Right lobe of liver (tissue), 6 donors: Measurements from ENCODE around the gene PPRC1. TPM values are rescaled to one million over a fixed set of nuclear protein-coding genes. Genes with fewer than 3 reads are reported as not detected.
"Not testable (repeated sequence)": the region's sequence is repeated elsewhere in the genome, so short reads cannot be mapped to it uniquely, and the experiment has no call there.

ENCODE experiments used
- ATAC-seq, 4 donors: fragments of 200-7000 bp; cut with Tn5 transposase; one replicate each; pipeline ENCODE4 v1.9.1; 2020; ENCODE audit warnings: mild to moderate bottlenecking in 4 of 4, moderate library complexity in 4 of 4
- DNase-seq, 3 donors: peaks; one replicate each; pipeline ENCODE4 v3.0.0-alpha.2; 2020
- H3K27ac ChIP-seq, 3 donors: fragments of 200-600 bp; one replicate each; pipeline ENCODE4 v1.8.0; 2022
- H3K27me3 ChIP-seq, 2 donors: fragments of 200-600 bp; one replicate each; pipeline ENCODE4 v1.8.0; 2022
- H3K36me3 ChIP-seq, 4 donors: fragments of 200-600 bp; sonication (generic) in 1 of 4; one replicate each; pipeline versions ENCODE4 v1.5.1 to v1.8.0; 2017 to 2022; ENCODE audit warnings: control low read depth in 1 of 4
- H3K4me1 ChIP-seq, 4 donors: fragments of 200-600 bp; sonication (generic) in 1 of 4; one replicate each; pipeline versions ENCODE4 v1.5.1 to v1.8.0; 2017 to 2022; ENCODE audit warnings: control low read depth in 1 of 4
- H3K4me3 ChIP-seq, 3 donors: fragments of 200-600 bp; one replicate each; pipeline ENCODE4 v1.8.0; 2022
- H3K9me3 ChIP-seq, 4 donors: fragments of 200-600 bp; sonication (generic) in 1 of 4; one replicate each; pipeline versions ENCODE4 v1.5.1 to v1.8.0; 2017 to 2022; ENCODE audit warnings: control low read depth in 1 of 4
- POLR2A ChIP-seq: fragments of 450-650 bp; IDR thresholded peaks from one replicate; pipeline ENCODE4 v1.6.1; 2017; ENCODE audit warnings: antibody characterized with exemption, mild to moderate bottlenecking
- WGBS: methylation state at CpG from one replicate; pipeline ENCODE4 v1.1.6; 2018; ENCODE audit warnings: low coverage, low lambda C conversion rate; ENCODE audit not compliant: insufficient coverage; ENCODE audit errors: missing lambda C conversion rate; 5-methylcytosine and 5-hydroxymethylcytosine counted together
- intact Hi-C, 2 donors: fragments of 100-400 bp; cut with DNase I; formaldehyde crosslinking; loops; one replicate each; pipeline versions ENCODE4 v1.11.2 to v1.14.1; 2022
- total RNA-seq, 6 experiments: library from RNA; depleted of rRNA in 2 of 6; stranded (reverse); fragments of >200 nt in 2 of 6; fragmentation: NEBNext Ultra II Directional in 3 of 6; extraction: Animal tissue kit (Norgen Biotek cat#: 25700) in 3 of 6; gene quantifications; one replicate each; pipeline versions ENCODE4 v1.1.0 to v1.2.4, GENCODE V29; 2016 to 2023
- TF ChIP-seq, protein P1 (sequence below), 4 donors: fragments of 200-600 bp in 3 of 4; fragments of 450-650 bp in 1 of 4; IDR thresholded peaks; one replicate each; pipeline versions ENCODE4 v1.5.1 to v1.8.0; 2016 to 2022; ENCODE audit warnings: antibody characterized with exemption in 4 of 4, mild to moderate bottlenecking in 2 of 4
- donor health status: DM: no; HTN: yes; CAD: no.
- donor health status: DM: no; HTN: no; CAD: no.
- donor health status: DM: no; HTN: no; CAD: no.
- donor health status: DM: no; HTN: yes; CAD: no.
- donor health status: DM: no; HTN: yes; CAD: no.

PPRC1 gene
- total RNA-seq, 6 experiments from 2014 or later: 7.9 to 18.2 (median 10.3) TPM

DNA sequence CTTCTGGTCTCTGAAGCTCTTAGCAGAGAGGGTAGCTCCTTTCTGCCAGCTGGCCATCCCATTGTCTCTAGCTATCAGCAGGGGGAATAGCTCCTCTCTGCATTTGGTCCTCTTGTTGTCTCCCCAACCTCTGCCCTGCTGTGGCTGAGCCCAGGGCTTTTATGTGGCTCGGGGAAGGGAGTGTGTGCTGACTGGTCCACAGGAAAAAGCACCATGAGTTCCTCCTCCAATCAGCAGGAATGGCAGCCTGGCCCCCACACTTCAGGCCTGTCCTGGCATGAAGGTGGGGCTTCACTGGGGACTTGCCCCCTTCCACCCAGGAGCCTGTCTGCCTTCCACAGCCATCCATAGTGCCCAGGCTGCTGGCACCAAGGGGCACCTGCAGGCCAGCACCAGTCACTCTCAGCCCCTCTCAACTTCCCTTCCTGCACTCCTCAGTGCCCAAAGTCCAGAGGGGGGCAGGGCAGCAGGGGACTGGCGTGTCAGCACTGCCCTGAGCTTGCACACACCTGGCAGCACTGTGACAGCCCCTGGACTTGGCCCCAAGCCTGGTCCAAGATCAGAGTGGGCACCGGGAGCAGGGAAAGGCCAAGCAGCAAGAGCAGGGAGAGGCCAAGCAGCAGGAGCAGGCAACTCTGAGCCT, 55.6 kb downstream of the PPRC1 start:
- no peak overlapping the region for H3K27ac ChIP-seq
- H3K4me3 ChIP-seq: no peak overlapping the region
- 32% methylated on average over 2 of the region's 3 CpGs for WGBS
- H3K4me1 ChIP-seq: no peaks in the 10 kb centered on the region
- H3K9me3 ChIP-seq: no peaks in the 10 kb centered on the region
- intact Hi-C loops: no loop called here
- H3K27me3 ChIP-seq: no peaks in the 10 kb centered on the region
- no peaks in the 10 kb centered on the region for H3K36me3 ChIP-seq
- no peak for DNase-seq
- TF ChIP-seq, protein P1, sequence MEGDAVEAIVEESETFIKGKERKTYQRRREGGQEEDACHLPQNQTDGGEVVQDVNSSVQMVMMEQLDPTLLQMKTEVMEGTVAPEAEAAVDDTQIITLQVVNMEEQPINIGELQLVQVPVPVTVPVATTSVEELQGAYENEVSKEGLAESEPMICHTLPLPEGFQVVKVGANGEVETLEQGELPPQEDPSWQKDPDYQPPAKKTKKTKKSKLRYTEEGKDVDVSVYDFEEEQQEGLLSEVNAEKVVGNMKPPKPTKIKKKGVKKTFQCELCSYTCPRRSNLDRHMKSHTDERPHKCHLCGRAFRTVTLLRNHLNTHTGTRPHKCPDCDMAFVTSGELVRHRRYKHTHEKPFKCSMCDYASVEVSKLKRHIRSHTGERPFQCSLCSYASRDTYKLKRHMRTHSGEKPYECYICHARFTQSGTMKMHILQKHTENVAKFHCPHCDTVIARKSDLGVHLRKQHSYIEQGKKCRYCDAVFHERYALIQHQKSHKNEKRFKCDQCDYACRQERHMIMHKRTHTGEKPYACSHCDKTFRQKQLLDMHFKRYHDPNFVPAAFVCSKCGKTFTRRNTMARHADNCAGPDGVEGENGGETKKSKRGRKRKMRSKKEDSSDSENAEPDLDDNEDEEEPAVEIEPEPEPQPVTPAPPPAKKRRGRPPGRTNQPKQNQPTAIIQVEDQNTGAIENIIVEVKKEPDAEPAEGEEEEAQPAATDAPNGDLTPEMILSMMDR (IDR thresholded peaks at IDR 0.05): no peak
- TF ChIP-seq POLR2A: no peak
- ATAC-seq: peak in 2 of 4 donors; percentile 20 to 37

DNA sequence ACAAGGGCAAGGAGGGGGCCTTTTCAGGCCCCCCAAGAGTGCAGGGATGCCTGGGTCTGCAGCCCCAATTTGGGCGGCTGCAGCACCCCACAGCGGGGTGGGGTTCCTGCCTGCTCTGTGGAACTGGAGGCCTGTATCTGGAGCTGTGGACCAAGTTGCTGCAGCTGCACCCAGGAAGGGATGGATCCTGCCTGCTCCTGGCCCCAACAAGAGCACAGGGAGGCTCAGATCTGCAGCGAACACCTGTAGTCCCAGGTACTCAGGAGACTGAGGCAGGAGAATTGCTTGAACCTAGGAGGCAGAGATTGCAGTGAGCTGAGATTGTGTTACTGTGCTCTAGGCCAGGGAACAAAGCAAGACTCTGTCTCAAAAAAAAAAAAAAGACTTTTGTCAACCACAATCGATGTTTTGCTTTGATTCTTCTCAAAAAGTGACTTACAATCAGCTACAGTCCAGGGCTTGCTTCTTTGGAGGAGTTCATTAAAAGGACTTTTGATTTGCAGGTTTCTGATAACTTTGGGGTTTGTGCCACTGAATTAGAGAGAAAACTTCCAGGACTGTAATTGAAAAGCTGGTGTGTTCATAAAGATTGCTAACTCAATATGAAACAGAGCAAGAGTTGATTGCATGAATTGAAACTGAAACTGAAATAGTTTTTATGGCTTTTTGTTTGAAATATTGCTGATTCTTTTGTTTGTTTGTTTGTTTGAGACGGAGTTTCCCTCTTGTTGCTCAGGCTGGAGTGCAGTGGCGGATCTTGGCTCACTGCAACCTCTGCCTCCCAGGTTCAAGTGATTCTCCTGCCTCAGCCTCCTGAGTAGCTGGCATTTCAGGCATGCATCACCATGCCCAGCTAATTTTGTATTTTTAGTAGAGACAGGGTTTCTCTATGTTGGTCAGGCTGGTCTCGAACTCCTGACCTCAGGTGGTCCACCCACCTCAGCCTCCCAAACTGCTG, 56.4 kb downstream of the PPRC1 start:
- H3K4me3 ChIP-seq, H3K27me3 ChIP-seq, H3K4me1 ChIP-seq, H3K36me3 ChIP-seq, H3K27ac ChIP-seq, H3K9me3 ChIP-seq, DNase-seq, intact Hi-C loops: not testable (repeated sequence)
- WGBS: 32% methylated on average over 3 of the region's 7 CpGs
- ATAC-seq: peak; percentile 12 to 38 (median 30)

DNA sequence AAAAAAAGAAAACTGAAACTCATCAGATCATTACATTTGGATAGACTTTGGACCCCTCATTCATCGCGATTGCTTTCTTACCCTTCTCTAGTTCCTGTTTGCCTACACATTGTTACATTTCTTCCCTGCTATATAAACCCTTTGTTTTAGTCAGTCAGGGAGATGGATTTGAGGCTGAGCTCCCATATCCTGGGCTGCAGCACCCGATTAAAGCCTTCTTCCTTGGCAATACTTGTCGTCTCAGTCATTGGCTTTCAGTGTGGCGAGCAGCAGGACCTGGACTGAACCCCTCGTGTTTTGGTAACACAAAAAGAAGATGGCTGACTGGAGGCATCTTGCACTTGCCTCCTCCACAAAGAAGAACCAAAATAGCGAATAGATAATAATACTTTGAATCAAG, 59.1 kb downstream of the PPRC1 start:
- Histone ChIP-seq H3K27me3 (no peaks in the 10 kb centered on the region), H3K4me3 (no peak overlapping the region), H3K27ac (no peak overlapping the region), H3K4me1 (no peaks in the 10 kb centered on the region), H3K36me3 (no peaks in the 10 kb centered on the region), H3K9me3 (no peaks in the 10 kb centered on the region)
- intact Hi-C loops: no loop called here
- 66% methylated on average over 7 of the region's 7 CpGs for WGBS
- no peak for TF ChIP-seq POLR2A
- TF ChIP-seq, protein P1 (IDR thresholded peaks at IDR 0.05): no peak
- DNase-seq: no peak
- ATAC-seq: no peak

DNA sequence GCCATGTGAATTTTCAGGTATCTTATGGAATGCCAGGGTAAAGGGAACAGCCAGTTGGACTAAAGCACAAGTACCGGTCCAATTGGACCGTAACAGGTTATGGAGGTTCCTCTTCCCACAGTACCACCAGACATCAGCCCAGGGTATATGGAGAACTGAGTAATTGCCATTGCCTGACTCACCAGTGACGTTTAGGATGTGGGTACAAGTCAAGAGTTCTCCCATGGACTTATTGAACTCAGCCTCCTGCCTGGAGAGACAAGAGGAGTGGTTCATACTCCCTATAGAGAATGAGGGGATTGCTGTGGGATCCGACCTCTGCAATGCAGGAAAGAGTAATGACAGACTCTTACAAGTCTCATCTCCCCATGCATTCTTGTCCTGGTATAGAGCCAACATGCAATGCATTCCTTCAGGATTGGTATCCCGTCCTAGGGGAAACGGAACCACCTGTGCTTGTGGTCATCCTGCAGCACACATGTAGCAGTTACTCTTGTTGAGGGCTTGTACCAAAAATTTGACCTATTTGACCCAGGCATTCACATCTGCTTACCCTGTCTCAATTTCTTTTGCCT, 62.5 kb downstream of the PPRC1 start:
- no peaks in the 10 kb centered on the region for H3K4me1 ChIP-seq
- no peak for ATAC-seq
- no peaks in the 10 kb centered on the region for H3K36me3 ChIP-seq
- no peaks in the 10 kb centered on the region for H3K9me3 ChIP-seq
- no peak overlapping the region for H3K27ac ChIP-seq
- TF ChIP-seq, protein P1 (IDR thresholded peaks at IDR 0.05): no peak
- TF ChIP-seq POLR2A: no peak
- no peaks in the 10 kb centered on the region for H3K27me3 ChIP-seq
- DNase-seq: no peak
- H3K4me3 ChIP-seq: no peak overlapping the region
- WGBS: 73% methylated on average over 4 of the region's 6 CpGs
- intact Hi-C loops: no loop called here

DNA sequence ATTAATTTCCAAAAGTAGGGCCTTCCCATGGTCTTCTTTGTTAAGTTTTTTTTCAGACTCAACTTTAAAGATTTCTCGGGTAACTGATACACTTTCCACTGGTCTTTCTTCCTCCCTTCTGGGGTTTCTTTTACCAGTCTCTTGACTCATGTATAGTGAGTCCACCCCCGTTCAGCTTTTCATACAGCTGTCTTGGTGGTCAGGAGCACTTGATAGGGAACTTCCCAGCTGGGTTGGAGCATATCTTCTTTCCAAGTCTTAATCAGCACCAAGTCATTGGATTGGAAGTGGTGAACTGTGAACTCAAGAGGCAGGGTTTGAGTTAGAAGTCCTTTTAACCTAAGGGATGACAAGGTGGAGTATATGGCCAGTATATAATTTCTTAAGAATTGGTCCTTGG, 64.1 kb downstream of the PPRC1 start:
- Histone ChIP-seq H3K9me3 (no peaks in the 10 kb centered on the region), H3K27me3 (no peaks in the 10 kb centered on the region), H3K4me1 (no peaks in the 10 kb centered on the region), H3K4me3 (no peak overlapping the region), H3K27ac (no peak overlapping the region), H3K36me3 (no peaks in the 10 kb centered on the region)
- WGBS: 66% methylated on average over 2 of the region's 2 CpGs
- intact Hi-C loops: no loop called here
- no peak for DNase-seq
- no peak for ATAC-seq
- TF ChIP-seq, protein P1 (IDR thresholded peaks at IDR 0.05): no peak
- no peak for TF ChIP-seq POLR2A
